8988T (cell line): ENCODE measurements around the gene PACS2.

Experiments
- DNase-seq: peaks from one replicate; pipeline ENCODE4 v3.0.0; 2011

Gene PACS2

DNA sequence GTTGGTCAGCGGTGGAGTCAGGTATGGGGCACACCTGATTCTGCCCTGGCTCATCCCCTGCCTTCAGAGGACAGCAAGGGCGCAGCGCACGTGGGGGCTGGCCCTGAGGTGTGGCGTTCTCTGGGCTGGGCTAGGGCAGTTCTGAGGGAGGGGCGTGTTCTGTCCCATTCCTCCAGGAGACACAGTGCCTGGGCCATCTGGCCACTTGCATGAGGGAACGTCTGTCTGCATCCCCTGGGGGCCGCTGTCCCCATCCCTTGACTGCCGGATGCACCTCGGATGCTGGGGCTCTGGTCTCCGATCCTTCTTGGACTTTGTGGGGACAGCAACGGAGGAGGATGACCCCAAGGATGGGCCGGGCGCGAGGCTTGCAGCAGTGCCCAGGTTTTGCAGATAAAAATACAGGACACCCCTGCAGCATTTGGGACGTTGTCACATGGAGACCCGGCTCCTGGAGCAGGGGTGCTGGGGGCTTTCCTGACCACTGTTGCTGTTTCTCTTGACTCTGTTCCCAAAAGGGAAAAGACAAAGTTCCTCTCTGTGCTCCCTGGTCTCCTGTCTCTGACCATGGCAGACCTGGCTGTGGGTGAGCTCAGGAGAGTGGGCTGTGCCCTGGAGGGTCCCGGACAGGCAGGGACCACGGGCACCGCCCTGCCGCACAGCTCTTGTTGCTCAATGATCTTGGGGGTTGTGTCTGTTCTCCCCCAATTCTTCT lies 112.0 kb downstream of the PACS2 start:
- DNase-seq, result no peak

DNA sequence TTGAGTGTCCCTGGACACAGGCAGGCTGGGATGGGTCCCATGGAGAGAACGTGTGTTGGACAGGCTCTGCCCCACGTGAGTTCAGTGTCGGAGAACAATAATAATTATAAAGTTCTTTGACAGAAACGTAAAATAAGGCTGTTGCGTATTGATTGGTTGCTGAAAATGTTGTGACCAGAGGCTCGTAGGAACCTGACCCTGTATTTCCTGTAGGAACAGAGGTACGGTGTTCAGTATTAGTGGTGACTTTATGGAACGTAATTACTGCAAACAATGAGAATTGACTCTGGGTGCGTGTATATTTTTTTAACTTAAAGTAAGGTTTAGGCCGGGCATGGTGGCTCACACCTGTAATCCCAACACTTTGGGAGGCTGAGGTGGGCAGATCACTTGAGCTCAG lies 112.9 kb downstream of the PACS2 start:
- DNase-seq, result no peak

DNA sequence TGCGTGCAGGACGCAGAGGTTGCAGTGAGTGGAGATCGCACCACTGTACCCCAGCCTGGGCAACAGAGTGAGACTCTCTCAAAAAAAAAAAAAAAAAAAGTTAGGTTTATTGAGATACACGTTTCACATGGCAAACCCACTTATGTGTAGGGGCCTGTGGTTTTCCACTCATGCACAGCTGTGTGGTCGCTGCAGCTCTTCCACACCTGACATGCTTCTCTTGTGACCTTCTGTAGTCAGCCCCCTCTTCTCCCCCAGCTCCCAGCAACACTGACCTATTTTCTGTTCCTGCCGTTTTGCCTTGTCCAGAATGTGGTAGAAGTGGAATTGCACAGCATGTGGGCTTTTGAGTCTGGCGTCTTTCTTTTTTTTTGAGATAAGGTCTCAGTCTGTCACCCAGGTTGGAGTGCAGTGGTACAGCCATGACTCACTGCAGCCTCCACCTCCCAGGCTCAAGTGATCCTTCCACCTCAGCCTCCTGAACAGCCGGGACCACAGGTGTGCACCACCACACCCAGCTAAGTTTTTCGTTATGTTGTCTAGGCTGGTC lies 113.5 kb downstream of the PACS2 start:
- no peak for DNase-seq

DNA sequence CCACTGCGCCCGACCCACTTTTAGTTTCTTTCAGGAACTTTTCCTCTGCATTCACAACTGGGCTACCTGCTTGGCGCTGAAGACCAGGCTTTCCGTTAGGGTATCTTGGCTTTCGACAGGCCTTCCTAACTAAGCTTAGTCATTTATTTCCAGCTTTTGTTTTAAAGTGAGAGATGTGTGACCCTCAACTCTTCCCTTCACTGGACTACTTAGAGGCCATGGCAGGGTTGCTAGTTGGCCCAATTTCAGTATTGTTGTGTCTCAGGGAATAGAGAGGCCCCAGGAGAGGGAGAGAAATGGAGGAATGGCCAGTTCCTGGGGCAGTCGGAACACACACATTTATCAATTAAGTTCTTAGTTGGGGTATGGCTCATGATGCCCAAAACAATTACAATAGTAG lies 115.5 kb downstream of the PACS2 start:
- DNase-seq, result no peak

DNA sequence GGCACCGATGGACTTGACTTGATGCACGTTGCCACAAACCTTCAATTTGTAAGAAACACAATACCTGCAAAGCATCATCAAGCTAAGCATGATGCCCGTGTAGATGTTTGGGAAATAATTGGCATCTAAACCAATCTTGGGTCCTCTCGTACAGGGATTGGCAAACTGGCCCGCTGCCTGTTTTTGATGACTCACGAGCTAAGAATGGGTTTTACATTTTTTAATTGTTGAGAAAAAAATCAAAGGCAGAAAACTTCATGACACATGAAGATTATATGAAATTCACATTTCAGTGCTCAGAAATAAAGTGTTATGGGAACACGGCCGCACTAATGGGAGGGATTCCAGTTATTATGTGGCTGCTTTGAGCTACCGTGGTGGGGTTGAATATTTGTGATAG lies 116.0 kb downstream of the PACS2 start:
- no peak for DNase-seq

DNA sequence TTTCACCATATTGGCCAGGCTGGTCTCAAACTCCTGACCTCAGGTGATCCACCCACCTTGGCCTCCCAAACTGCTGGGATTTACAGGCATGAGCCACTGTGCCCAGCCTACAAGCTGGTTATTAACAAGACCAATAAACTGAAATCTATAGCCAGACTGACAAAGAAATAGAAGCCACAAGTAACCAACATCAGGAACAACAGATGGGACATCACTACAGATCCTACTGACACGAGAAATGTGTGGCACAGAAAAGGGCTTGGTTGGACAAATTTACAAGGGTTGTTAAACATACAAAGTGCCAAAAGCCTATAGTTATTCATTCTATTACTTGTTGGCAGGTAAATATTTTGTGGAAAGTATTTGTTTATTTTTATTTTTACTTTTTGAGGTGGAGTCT lies 116.7 kb downstream of the PACS2 start:
- DNase-seq, result no peak

DNA sequence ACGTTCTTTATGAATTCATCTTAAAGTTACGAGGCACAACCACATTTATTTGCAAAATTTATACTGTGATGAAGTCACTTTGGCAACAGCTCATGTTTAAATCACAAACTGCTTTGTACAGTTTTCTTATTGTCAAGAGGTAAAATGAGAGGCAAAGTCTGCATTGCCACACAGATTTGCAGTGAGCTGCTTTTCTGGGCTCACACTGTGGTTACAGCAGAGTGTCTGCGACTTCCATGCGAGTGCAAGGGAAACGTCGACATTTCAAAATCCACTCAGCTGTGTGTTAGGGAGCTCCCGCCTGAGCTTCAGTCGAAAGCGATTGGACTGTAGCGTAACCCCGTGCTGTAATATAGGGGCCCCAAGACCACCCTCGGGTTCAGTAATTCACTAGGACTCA lies 118.1 kb downstream of the PACS2 start:
- no peak for DNase-seq

DNA sequence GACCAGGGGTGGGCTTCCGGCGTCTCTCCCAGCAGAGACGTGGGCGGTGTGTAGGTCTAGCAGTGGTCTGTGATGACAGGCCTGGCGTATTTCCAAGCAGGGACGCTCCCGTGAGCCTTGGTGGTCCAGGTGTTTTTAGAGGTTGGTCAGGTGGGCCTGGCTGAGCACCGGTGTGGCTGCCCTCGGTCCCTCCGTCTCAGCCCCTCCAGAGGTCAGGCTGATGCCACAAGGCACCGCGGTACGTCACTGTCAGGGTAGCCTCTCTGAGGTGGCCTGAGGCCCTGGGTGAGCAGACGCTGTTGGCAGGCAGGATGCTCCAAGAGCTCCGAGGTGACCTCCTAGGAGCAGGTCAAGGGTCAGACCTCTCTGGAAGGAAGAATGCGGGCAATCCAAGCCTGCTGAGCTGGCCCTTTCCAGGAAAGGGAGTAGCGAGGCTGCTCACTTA lies 118.6 kb downstream of the PACS2 start:
- no peak for DNase-seq

DNA sequence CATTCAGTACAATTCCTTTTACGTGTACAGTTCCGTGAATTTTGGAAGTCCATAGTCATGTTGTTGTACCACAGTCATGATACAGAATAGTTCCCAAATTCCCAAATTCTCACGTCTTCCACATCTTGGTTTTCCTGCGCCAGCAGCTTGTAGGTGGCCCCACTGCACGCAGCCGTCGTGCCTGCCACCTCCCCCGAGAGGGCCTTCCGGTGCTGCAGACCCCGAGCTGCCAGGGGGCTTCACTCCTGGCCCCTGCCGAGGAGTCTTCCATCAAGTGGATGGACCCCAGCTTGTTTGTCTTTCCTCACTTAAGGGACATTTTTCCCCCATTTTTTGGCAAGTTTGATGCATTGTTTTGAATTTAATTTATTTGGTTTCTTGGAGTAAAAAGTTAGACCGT lies 121.9 kb downstream of the PACS2 start:
- no peak for DNase-seq

DNA sequence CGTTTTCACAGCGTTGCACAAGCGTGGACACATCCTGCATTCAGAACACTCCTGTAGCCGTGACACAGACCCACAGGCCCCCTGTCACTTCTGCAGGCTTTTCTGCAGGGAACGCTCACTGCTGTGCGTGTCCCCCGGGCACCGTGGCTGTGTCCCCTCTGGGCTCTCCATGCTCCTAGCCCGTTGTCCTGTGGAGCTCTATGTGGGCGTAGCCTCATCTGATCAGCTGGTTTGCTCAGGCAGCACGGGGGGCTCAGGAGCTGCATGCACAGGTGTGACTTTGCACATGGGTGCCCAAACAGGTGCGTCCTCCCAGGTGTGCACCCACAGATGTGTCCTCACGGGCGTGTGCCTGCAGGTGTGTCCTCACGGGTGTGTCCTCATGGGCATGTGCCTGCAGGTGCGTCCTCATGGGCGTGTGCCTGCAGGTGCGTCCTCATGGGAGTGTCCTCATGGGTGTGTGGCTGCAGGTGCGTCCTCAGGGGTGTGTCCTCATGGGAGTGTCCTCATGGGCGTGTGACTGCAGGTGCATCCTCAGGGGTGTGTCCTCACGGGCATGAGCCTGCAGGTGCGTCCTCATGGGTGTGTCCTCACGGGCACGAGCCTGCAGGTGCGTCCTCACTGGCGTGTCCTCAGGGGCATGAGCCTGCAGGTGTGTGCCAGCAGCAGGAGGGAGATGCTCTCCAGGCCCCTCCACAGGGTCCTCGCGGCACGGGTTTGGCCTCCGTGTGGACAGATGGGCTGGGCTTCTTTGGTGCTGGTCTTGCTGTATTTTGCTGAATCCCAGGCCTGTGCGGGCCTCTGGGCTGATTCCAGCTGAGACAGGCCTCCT lies 122.6 kb downstream of the PACS2 start:
- DNase-seq, result no peak

DNA sequence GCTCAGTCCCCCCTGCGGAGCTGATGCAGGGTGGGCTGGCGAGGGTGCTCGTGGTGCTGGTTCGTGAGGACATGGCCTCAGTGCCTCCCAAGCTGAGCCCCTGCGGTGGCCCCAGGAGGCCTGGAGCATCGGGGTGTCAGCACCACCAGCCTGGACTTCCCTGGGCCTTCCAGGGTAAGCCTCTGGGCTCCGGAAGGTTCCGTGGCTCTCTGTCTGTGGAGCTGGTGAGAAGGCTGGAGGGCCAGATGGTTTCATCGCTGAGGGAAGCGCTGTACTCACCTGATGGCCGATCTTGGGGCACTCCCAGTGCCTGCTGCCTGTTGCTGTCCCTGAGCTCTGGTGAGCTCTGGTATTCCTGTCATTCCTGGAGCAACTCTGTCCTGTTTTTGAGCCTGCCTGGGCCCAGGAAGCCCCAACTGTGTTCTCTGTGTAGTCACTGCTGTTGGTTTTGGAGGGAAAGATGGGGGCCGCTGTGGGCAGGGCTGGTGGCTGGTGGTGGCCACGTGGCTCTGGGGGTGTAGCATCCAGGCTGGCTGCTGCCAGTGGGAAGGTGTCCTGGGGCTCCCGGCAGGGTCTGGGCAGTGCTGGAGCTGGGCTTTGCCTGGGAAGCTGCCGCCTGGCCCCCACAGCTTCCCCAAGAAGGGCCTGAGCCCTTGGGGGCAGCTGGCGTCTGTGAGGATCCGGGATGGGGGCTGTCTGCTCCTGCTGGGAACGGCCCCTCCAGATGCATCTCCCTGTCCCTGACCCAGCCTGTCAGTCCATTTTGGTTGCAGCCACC lies 123.4 kb downstream of the PACS2 start:
- DNase-seq, result no peak

DNA sequence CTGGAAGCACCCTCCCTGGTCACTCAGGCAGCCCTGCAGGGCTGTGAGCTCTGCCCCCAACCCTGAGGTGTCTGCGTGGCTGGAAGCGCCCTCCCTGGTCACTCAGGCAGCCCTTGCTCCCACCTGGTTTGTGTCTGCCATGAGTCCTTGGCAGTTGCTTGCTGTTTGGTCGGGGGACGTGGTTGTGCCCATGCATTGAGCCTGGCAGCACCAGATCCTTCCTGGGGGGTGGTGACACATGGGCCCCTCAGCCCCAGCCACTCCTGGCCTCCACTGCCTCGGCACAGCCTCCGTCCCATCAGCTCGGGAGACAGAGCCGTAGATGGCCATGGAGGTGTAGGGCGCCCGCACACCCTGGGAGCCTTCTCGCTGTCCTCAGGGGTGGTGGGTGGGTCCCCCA lies 124.6 kb downstream of the PACS2 start:
- DNase-seq, result no peak

DNA sequence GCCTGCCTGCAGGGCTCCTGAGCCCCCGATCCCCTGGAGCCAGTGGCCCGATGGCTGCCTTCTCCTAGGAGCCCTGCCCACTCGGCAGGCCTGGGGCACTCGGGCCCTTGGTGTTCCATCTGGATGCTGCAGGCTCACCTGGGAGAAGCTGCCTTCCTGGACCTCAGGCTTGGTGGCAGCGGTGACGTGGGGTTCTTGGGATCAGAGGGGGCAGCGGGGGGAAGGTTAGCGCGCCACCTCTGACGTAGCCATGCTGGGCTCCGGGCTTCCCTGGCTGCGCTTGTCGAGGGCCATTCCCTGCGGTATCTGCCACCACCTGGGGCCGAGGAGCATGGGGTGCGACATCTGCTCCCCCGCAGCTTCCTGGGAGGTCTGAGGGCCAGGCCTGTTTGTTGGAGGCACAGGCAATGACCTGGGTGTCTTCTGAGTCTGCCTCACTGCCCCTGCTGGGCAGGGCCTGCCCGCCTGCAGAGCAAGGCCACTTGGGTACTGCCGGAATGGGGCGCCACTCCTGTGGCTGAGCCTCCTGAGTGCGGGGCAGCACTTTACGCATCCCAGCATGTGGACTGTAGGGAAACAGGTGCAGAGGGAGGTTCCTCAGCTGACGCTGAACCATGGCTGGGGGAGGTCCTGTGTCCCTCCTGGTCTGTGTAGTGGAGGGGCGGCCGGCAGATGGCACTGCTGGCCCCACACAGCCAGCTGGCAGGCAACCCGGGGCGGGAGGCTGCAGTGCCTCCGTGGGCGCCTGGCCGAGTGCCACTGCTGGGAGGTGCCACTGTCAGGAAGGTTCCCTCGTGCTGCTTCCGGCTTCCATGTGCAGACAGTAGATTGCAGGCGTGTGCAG lies 125.4 kb downstream of the PACS2 start:
- DNase-seq, result peak; percentile 90

DNA sequence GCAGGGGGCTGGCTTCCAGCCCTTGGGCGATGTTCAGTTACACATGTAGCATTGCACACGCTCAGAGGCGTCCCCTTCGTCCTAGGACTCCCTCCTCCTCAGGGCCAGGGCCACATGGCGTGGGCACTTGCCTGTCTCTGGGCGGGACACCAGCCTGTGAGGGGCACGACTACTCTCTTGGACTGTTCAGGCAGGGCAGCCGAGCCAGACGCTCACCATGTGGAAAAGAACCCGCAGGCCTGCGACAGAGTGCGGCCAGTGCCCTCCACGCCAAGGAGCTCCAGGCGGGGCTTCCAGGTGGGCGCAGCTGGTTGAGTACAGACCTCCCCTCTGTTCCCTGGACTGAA lies 126.0 kb downstream of the PACS2 start:
- DNase-seq, result no peak

DNA sequence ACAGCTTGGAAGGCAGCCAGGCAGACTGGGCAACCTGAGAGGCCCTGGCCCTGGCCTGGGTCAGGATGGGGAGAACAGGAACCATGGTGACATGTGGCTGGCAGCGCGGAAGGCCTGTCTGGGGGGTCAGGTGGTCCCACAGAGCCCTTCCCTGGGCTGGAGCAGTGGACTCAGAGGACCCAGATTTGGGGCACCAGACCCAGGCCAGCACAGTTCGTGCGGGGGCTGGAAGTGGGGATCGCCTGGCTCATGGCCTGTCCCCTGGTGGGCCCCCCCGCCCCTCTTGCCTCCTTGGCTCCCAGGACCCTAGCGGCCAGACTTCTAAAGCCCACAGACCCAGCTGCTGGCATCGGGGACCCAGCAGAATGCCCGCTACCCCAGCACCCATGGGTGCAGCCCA lies 126.4 kb downstream of the PACS2 start:
- DNase-seq, result no peak

DNA sequence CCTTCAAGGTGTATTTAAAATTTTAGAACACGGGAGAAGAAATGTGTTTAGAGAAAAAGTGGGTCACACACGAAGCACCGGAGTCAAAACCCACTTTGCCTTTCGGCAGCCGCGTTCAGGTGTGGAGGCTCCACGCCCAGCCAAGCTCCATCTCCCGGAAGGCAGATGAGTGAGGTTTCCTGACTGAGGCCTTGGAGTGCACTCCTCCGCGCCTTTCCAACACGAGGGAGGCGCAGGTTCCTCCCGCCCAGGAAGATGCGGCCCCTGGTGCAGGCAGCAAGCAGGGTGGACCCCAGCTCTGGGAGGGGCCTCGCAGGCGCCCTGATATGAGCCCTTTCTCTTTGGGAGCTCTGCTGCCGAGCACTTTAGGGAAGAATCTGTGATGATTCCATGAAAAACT lies 127.6 kb downstream of the PACS2 start:
- DNase-seq, result no peak

DNA sequence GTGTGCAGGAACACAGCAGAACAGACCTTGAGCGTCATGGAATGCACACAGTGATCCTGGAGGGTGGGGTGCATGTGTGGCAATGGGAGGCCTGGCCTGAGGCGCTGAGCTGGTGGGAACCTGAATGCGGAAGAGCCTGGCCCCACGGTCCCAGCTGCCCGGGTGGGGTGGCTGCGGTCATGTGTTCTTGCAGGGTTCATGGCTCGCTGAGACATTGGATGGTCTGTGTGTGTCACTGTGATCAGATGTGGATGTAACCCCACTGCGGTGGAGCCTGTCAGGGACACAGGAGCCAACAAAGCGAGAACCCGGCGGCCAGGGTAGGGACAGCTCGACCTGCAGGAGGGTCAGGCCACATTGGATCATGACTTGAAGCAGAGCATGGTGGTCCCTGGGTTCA lies 128.3 kb downstream of the PACS2 start:
- no peak for DNase-seq

DNA sequence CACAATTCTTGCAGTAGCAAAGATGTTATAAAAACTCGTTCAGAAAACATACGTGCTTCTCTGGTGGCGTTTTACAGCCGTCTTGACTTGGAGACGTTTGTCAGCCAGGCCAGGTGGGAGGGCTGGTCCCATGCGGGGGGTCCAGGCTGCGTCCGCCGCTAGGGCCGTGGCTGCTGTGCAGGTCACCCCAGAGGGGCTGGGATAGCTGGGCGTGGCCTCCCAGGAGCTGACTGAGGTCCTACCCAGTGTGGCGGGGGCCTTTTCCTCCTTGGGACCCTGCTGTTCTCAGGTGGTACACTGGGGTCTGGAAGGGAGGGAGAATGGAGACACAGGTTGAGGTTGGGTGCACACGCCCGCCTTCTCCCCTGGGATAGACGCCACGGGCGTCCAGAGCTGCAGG lies 130.3 kb downstream of the PACS2 start:
- DNase-seq, result no peak

DNA sequence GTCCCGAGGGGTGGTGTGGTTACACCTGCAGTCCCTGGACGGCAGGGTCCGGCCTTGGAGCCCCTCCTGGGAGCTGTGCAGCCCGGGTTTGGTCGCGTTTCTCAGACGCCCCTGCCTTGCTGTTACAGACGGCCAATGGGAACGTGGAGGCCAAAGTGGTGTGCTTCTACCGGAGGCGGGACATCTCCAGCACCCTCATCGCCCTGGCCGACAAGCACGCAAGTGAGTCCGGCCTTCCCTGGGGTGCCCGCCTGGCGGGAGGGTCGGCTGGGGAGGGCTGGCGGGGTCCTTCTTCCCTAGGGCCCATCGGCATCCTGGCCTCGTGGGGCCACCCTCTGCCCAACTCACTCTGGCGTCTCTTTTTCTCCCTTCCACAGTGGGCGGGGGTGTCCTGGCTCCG lies 130.7 kb downstream of the PACS2 start:
- no peak for DNase-seq

DNA sequence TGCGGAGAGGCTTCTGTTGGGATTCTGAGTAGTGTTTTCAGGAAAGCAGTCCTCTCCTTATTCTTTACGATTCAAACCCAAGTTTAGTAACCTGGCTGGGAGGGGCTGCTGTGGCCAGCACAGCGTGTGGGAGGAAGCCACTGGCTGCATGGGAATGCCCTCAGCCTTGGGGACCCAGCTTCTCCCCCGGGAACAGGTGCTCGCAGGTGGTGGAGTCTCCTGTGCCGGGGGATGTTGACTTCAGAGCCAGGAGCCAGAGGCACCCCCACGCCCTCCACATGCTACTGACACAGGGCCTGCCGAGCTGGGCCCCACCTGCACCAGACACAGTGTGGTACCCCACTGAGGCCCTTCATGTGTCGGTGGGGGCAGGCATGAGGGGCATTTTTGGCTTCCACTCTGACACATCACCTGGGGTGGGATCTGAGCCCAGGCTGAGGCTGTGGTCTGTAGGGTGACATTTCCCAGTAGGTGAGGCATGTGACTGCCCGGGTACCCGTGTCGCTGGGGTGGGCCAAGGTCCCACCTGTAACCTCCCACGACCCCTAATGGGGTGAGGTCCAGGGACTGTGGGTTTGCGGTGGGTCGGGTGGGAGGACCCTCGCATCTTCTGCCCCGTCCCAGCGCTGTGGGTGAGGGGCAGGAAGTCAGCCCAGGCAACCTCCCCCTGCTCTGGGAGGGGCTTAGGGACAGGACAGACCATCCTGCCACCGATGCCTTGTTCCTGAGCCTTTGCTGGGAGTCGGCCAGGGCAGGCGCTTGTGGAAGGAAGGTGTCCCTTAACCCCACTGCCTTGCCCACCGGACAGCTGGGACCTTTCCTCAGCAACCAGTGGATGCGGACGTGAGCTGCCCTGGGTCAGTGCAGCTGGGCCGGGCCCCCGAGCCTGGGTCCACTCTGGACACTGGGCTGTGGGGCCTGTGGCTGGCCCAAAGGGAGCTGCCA lies 131.6 kb downstream of the PACS2 start:
- no peak for DNase-seq

DNA sequence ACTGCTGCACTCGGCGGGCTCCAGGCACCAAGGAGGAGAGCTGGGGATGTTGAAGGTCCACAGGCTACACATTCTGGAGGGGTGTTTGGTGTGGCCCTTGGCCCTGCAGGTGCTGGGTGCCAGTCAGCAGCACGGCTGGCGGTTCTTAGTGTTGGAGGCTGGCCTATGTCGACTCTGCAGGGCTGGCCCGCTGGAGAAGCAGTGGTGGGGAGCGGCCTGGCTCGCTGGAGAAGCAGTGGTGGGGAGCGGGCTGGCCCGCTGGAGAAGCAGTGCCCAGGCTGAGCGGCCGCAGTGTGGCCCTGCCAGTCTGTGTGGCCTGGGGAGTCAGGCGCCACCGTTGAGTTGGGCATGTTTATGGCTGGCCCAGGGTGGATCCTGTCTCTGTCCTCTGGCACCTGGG lies 132.4 kb downstream of the PACS2 start:
- DNase-seq, result no peak
